Gastrocnemius medialis (tissue), 4 donors: ENCODE results near the gene RCAN3. TPM values are rescaled to one million over a fixed set of nuclear protein-coding genes. Genes with fewer than 3 reads are reported as not detected.
"Not testable (repeated sequence)": the region's sequence is repeated elsewhere in the genome, so short reads cannot be mapped to it uniquely, and the experiment has no call there.

Experiments
- ATAC-seq, 2 donors: fragments of 150-250 bp; one replicate each; pipeline ENCODE4 v1.9.1; 2016
- DNase-seq, 2 donors: peaks; one replicate each; pipeline ENCODE4 v3.0.0-alpha.2; 2019
- H3K27ac ChIP-seq, 4 donors: fragments of 200-600 bp; sonication (generic); 1 replicate in 1 of 4; 2 replicates in 3 of 4; pipeline ENCODE4 v1.5.1; 2016 to 2018; ENCODE audit warnings: mild to moderate bottlenecking in 2 of 4, moderate library complexity in 1 of 4
- H3K27me3 ChIP-seq, 3 donors: fragments of 200-600 bp; sonication (generic) in 2 of 3; 1 replicate in 1 of 3; 2 replicates in 2 of 3; pipeline versions ENCODE4 v1.5.1 to v1.6.0; 2016 to 2019; ENCODE audit warnings: mild to moderate bottlenecking in 1 of 3, moderate library complexity in 1 of 3
- H3K36me3 ChIP-seq, 2 donors: fragments of 200-600 bp; sonication (generic) in 1 of 2; one replicate each; pipeline ENCODE4 v1.5.1; 2017 to 2018
- H3K4me1 ChIP-seq, 2 donors: fragments of 200-600 bp; sonication (generic) in 1 of 2; one replicate each; pipeline ENCODE4 v1.5.1; 2016 to 2017; ENCODE audit warnings: mild to moderate bottlenecking in 2 of 2
- H3K4me3 ChIP-seq, 4 donors: fragments of 200-600 bp; sonication (generic) in 3 of 4; 1 replicate in 1 of 4; 2 replicates in 3 of 4; pipeline ENCODE4 v1.5.1; 2016 to 2019; ENCODE audit warnings: mild to moderate bottlenecking in 2 of 4
- H3K9me3 ChIP-seq, 3 donors: fragments of 200-600 bp; sonication (generic) in 2 of 3; 1 replicate in 1 of 3; 2 replicates in 2 of 3; pipeline ENCODE4 v1.5.1; 2016 to 2019
- POLR2A ChIP-seq, 2 donors: fragments of 450-650 bp; IDR thresholded peaks; one replicate each; pipeline ENCODE4 v1.6.1; 2017; ENCODE audit warnings: antibody characterized with exemption in 2 of 2, mild to moderate bottlenecking in 2 of 2, moderate library complexity in 2 of 2
- in situ Hi-C, 4 donors: fragments of 200-750 bp; cut with MboI; loops; one replicate each; pipeline versions ENCODE4 v1.15.0 to v1.8.0; 2017; ENCODE audit warnings: low sequenced_read_pairs in 4 of 4
- intact Hi-C: fragments of 100-400 bp; cut with DNase I; formaldehyde crosslinking; loops from one replicate; pipeline ENCODE4 v1.15.1; 2023; ENCODE audit warnings: low total_unique reads
- total RNA-seq, 4 donors: library from RNA; depleted of rRNA; stranded (reverse); fragments of >200 nt; gene quantifications; one replicate each; pipeline versions ENCODE4 v1.1.0 to v1.2.3, GENCODE V29; 2016
- TF ChIP-seq, protein P1 (sequence below), 5 experiments: fragments of 450-650 bp in 3 of 5; fragments of 200-600 bp in 2 of 5; sonication (generic) in 2 of 5; IDR thresholded peaks in 4 of 5; conservative IDR thresholded peaks in 1 of 5; 1 replicate in 4 of 5; 2 replicates in 1 of 5; pipeline ENCODE4 v1.5.1; 2016 to 2019; ENCODE audit warnings: antibody characterized with exemption in 5 of 5, mild to moderate bottlenecking in 3 of 5, moderate library complexity in 3 of 5

RCAN3 gene
- total RNA-seq, 4 donors from 2014 or later, result 1.3 to 2.1 (median 1.8) TPM

DNA sequence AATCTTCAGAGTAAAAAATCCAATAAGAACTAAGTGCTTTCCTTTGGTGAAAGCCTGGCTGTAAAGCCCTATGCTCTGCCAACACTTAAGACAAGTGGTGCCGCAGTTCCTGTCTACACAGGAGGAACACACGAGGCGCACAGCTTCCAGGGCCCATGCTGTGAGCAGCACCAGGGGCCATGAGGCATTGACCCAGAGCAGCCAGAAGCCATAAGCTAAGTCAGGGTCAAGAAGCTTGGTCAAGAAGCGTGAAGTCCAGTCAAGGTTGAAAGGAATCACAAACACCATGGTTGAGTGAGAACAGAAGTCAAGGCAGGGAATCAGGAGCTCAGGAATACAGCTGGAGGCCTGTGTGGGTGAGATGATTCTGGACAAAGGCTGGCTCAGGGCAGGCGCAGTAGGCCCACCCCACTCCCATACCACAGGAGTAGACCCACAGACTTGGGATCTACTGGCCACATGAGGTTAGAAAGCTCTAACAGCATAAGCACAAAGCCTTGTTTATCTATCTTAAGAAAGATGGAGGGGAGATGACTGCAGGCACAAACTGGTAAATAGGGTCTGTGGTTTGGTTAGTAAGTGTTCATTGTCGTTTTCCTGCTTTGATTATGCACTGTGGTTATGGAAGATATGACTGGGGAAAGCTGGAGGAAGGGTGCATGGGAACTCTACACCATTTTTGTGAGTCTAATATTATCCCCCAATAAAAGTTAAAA lies 42.9 kb upstream of the RCAN3 start:
- Histone ChIP-seq H3K4me3 (no peak overlapping the region), H3K27ac (no peak overlapping the region), H3K27me3 (no peaks in the 10 kb centered on the region), H3K36me3 (no peaks in the 10 kb centered on the region), H3K4me1 (no peaks in the 10 kb centered on the region), H3K9me3 (no peaks in the 10 kb centered on the region)
- no peak for TF ChIP-seq POLR2A (IDR thresholded peaks at IDR 0.05)
- TF ChIP-seq, protein P1, sequence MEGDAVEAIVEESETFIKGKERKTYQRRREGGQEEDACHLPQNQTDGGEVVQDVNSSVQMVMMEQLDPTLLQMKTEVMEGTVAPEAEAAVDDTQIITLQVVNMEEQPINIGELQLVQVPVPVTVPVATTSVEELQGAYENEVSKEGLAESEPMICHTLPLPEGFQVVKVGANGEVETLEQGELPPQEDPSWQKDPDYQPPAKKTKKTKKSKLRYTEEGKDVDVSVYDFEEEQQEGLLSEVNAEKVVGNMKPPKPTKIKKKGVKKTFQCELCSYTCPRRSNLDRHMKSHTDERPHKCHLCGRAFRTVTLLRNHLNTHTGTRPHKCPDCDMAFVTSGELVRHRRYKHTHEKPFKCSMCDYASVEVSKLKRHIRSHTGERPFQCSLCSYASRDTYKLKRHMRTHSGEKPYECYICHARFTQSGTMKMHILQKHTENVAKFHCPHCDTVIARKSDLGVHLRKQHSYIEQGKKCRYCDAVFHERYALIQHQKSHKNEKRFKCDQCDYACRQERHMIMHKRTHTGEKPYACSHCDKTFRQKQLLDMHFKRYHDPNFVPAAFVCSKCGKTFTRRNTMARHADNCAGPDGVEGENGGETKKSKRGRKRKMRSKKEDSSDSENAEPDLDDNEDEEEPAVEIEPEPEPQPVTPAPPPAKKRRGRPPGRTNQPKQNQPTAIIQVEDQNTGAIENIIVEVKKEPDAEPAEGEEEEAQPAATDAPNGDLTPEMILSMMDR (IDR thresholded peaks at IDR 0.05 in 4 of 5, conservative IDR thresholded peaks at IDR 0.05 in 1 of 5), result no peak
- DNase-seq (no peak), ATAC-seq (no peak)
- intact Hi-C loops, result no loop called here
- in situ Hi-C loops, result no loop called here

DNA sequence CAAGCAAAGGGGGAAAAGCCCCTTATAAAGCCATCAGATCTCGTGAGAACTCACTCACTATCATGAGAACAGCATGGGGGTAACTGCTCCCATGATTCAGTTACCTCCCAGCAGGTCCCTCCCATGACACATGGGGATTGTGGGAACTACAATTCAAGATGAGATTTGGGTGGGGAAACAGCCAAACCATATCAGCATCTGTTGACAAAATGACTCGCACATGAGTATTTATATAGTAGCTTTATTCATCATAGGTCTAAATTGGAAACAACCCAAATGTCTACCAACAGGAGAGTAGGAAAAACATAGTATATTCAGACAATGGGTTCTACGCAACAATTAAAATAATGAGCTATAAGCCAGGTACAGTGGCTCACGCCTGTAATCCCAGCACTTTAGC lies 40.5 kb upstream of the RCAN3 start:
- DNase-seq, intact Hi-C loops, H3K27me3 ChIP-seq, H3K4me1 ChIP-seq, ATAC-seq, H3K9me3 ChIP-seq, H3K4me3 ChIP-seq, H3K27ac ChIP-seq, in situ Hi-C loops, H3K36me3 ChIP-seq: not testable (repeated sequence)

DNA sequence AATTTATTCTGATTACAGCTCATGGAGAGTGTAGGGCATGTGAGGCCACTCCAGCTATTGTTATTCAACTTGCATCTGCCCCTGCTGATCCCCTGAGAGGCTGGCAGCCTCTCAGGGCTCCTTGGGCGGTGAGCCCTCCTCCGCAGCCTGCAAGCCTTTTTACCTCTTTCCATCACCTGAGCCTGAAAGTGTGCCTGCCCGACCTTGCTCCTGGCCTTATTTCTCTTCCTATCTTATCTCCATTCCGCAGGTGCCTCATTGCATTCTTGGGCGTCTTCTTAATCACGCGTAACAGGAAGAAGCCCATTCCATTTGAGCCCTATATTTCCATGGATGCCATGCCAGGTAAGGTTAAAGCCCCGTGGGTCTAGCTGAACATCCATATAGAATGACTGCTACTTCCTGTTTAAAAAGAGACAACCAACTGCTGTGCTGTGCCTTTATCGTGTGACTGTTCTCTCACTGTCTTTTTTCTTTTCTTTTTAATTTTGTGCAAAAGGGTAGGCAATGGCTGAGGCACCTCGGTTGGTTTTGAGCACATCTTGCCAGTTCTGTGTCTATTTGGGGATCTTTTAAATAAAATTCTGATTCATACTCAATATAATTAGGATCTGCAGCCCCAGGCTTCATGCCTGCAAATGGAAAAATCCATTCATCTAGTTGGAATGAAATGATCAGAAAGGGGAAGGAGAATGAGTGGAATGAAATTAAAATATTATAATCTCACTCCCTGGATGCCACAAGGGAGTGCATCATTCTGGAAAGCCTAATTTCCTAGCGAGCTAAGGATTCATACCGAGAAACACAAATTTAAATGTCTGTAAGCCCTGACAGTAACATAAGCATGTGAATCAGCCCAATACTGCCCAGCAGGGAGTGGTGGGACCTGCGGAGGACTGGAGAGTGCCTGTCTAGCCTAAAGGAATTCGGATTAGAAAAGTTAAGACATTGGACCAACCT lies 38.6 kb upstream of the RCAN3 start:
- TF ChIP-seq, protein P1 (IDR thresholded peaks at IDR 0.05 in 4 of 5, conservative IDR thresholded peaks at IDR 0.05 in 1 of 5), result no peak
- no peak for TF ChIP-seq POLR2A (IDR thresholded peaks at IDR 0.05)
- Histone ChIP-seq H3K27ac (no peak overlapping the region), H3K4me1 (no peaks in the 10 kb centered on the region), H3K9me3 (no peaks in the 10 kb centered on the region), H3K4me3 (no peak overlapping the region), H3K27me3 (no peaks in the 10 kb centered on the region), H3K36me3 (peaks cover 0 to 4% of the 10 kb centered on the region in 2 donors)
- DNase-seq, result no peak
- in situ Hi-C loops (no loop called here), intact Hi-C loops (no loop called here)
- no peak for ATAC-seq

DNA sequence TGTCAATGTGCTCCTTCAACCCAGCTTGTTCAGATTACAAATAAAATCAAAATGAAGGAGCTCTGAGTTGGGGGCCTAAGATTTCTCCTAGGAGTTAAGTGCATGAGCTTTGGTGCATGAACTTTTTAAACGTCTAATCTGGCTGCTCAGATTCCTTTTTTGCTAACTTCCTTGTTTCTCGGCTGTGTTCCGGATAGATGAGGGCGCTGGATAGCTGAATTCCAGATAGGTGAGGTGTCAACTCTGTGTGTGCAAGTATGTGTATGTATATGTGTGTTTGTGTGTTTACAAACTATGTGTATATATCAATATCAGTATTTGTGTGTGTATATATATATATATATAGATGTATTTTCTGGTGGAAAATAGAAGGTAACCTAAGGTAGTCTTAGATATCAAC lies 37.5 kb upstream of the RCAN3 start:
- intact Hi-C loops, result no loop called here

More for the DNA sequence above, 37.5 kb upstream of the RCAN3 start:
- H3K27ac ChIP-seq, result no peak overlapping the region
- no peaks in the 10 kb centered on the region for H3K9me3 ChIP-seq
- H3K27me3 ChIP-seq, result no peaks in the 10 kb centered on the region
- H3K36me3 ChIP-seq, result peaks cover 0 to 4% of the 10 kb centered on the region in 2 donors
- no peak for TF ChIP-seq POLR2A (IDR thresholded peaks at IDR 0.05)
- TF ChIP-seq, protein P1 (IDR thresholded peaks at IDR 0.05 in 4 of 5, conservative IDR thresholded peaks at IDR 0.05 in 1 of 5), result no peak
- in situ Hi-C loops, result no loop called here
- no peak for DNase-seq
- ATAC-seq, result no peak
- H3K4me3 ChIP-seq, result no peak overlapping the region
- no peaks in the 10 kb centered on the region for H3K4me1 ChIP-seq
